Transverse colon (tissue), 4 donors: ENCODE measurements around the gene CD151. TPM values are rescaled to one million over a fixed set of nuclear protein-coding genes. Genes with fewer than 3 reads are reported as not detected.

Experiments
- DNase-seq: peaks from one replicate; pipeline ENCODE4 v3.0.0-alpha.2; 2019
- H3K27ac ChIP-seq, 4 donors: fragments of 200-600 bp; sonication (generic); 2 replicates each; pipeline ENCODE4 v1.5.1; 2016 to 2018; ENCODE audit warnings: inconsistent platforms in 4 of 4
- H3K27me3 ChIP-seq: fragments of 200-600 bp; sonication (generic); 2 replicates; pipeline ENCODE4 v1.5.1; 2017; ENCODE audit warnings: inconsistent platforms
- H3K36me3 ChIP-seq, 4 donors: fragments of 200-600 bp; sonication (generic); 2 replicates each; pipeline ENCODE4 v1.5.1; 2017 to 2019; ENCODE audit warnings: inconsistent platforms in 4 of 4
- H3K4me1 ChIP-seq, 4 donors: fragments of 200-600 bp; sonication (generic); 2 replicates each; pipeline ENCODE4 v1.5.1; 2017 to 2020; ENCODE audit warnings: inconsistent platforms in 4 of 4
- H3K4me3 ChIP-seq, 4 donors: fragments of 200-600 bp; sonication (generic); 1 replicate in 1 of 4; 2 replicates in 3 of 4; pipeline versions ENCODE4 v1.5.1 to v1.6.1; 2017 to 2019; ENCODE audit warnings: inconsistent platforms in 4 of 4
- H3K9me3 ChIP-seq, 2 donors: fragments of 200-600 bp; sonication (generic); 2 replicates each; pipeline ENCODE4 v1.5.1; 2017 to 2019; ENCODE audit warnings: inconsistent platforms in 2 of 2
- EP300 ChIP-seq: sonication (generic); formaldehyde crosslinking; IDR thresholded peaks from one replicate; pipeline ENCODE4 v1.6.1; 2017; ENCODE audit warnings: antibody characterized with exemption, low read depth
- POLR2A ChIP-seq: fragments of 450-650 bp; IDR thresholded peaks from one replicate; pipeline ENCODE4 v1.6.1; 2016; ENCODE audit warnings: antibody characterized with exemption, mild to moderate bottlenecking, moderate library complexity
- POLR2AphosphoS5 ChIP-seq, 3 donors: sonication (generic); formaldehyde crosslinking; IDR thresholded peaks; one replicate each; pipeline ENCODE4 v1.6.1; 2016; ENCODE audit warnings: antibody characterized with exemption in 3 of 3
- WGBS, 2 donors: methylation state at CpG; one replicate each; pipeline ENCODE4 v1.1.5; 2018; ENCODE audit warnings: low coverage in 1 of 2; 5-methylcytosine and 5-hydroxymethylcytosine counted together
- in situ Hi-C, 4 donors: fragments of 200-750 bp; cut with MboI; loops; one replicate each; pipeline versions ENCODE4 v1.15.0 to v1.15.1; 2017; ENCODE audit warnings: low sequenced_read_pairs in 3 of 4, low pct_ligation_motif_present in 1 of 4, low pct_unique_long_range_greater_than_20kb in 1 of 4
- intact Hi-C: fragments of 100-400 bp; cut with DNase I; formaldehyde crosslinking; loops from one replicate; pipeline ENCODE4 v1.15.1; 2023; ENCODE audit warnings: low total_unique reads
- total RNA-seq, 4 donors: library from RNA; depleted of rRNA; stranded (reverse); fragments of >200 nt; gene quantifications; one replicate each; pipeline ENCODE4 v1.1.0, GENCODE V29; 2016
- TF ChIP-seq, protein P1 (sequence below), 5 experiments: fragments of 200-600 bp in 3 of 5; fragments of 450-650 bp in 2 of 5; sonication (generic) in 3 of 5; IDR thresholded peaks; 1 replicate in 2 of 5; 2 replicates in 3 of 5; pipeline ENCODE4 v1.5.1; 2016 to 2017; ENCODE audit warnings: antibody characterized with exemption in 5 of 5, inconsistent platforms in 3 of 5, mild to moderate bottlenecking in 2 of 5, moderate library complexity in 1 of 5

Gene CD151
- total RNA-seq, 4 donors from 2014 or later: 252 to 650 (median 429) TPM

DNA sequence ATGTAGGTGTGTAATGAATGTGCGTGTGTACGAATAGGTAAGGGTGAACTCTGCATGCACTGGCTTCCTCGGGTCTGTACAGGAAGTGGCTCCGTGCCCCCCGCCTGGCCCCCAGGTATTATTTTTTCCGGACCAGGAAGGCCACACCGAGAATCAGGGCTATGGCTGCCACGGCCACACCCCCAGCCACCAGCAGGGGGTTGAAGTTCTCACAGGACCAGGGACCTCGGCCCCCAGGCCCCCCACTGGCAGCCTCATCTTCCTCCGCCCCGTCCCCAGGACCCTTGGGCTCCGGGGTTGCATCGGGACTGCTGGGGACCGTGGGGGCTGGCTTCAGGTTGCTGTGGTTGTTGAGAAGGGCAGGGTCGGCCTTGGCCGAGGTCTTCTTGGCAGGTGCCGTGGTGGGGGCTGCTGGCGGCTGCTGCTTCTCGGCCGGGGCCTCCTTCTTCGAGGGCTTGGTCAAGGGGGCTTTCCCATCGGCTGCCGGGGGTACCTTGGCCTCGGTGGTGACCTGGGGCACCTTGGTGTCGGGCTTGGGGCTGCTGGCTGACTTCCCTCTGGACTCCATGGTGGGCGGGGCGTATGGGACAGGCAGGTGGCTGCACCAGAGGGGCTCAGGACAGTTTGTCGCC is 44.6 kb upstream of the CD151 start:
- H3K9me3 ChIP-seq: no peaks in the 10 kb centered on the region
- H3K27ac ChIP-seq: no peak overlapping the region
- peaks cover 25% of the 10 kb centered on the region for H3K27me3 ChIP-seq
- no peaks in the 10 kb centered on the region for H3K36me3 ChIP-seq
- no peak for DNase-seq
- intact Hi-C loops (no loop called here), in situ Hi-C loops (no loop called here)
- no peak overlapping the region for H3K4me3 ChIP-seq
- TF ChIP-seq EP300 (no peak), POLR2A (no peak)
- 41% methylated on average over 19 of the region's 28 CpGs; no CpG with 5 or more reads in 1 of the 2 donors for WGBS, 2 donors
- H3K4me1 ChIP-seq: peaks cover 0 to 13% (median 7%) of the 10 kb centered on the region in 4 donors

DNA sequence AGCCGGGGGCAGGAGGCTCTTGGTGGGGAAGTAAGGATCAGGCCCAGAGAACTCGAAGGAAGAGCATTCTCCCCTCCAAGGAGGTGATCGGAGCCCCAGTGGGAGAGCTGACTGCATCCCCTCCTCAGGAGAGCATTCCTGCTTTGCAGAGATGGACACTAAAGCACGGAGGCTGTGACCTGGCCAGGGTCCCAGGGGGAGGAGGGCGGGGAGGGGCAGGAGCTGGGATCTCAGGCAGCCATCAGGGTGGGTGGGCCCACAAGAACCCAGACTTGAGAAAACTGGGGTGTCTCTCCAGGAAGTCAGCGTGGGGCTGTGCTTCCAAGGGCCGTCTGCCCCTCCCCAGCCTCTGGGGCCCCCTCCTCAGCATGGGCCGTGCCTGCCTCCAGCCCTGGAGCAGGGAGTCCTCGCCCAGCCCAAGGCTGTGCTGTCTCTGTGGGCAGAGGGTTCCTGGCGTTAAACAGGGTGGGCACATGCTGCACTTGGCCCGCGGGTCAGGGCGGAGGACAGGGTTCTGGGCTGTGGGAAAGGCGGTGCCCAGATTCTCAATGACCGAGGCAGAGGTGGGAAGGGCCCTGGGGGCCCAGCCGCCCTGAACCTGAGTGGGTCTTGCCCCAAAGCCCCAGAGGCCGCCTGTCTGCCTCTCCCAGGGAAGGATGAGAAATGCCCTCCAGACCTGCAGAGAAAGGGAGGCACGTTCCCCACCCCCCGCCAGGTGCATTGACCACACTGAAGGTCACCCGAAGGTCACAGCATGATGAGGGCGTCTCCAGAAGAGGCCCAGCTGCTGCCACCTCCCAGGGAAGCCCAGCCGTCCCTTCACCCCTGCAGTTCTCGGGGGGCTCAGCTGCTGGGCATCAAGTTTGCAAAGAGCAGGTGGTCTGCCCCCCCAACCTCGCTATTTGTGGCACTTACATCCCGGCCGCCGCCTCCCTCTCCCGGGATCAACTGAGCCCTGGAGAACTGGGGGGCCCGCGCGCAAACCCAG is 43.5 kb upstream of the CD151 start:
- 29% methylated on average over 25 of the region's 31 CpGs; no CpG with 5 or more reads in 1 of the 2 donors for WGBS, 2 donors
- H3K4me3 ChIP-seq: no peak overlapping the region
- in situ Hi-C loops: no loop called here

DNA sequence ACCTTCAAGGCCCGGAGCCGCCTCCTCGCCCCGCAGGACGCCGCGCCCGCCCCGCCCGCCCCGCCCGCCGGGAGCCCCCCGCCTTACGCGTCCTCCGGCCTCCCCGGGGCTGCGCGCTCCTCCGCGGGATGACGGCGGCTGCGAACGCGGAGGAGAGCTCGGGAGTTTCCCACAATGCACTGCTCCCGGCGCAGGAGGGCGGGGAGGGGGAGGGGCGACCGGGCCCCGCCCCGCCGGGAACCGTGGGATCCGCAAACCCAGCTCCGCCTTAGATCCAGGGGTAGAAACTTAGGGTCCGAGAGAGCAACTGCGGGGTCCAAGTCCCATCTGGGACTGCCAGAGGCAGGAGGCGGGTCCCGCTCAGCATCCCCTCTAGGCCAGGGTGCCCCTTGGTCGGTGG is 42.8 kb upstream of the CD151 start, which contains the start of gene CEND1:
TSS of gene CEND1 (minus strand) at position 148 of the 400 bp plus-strand sequence. CDS start 1,514 bp downstream, outside the sequence.
- TF ChIP-seq EP300 (no peak), POLR2AphosphoS5 (IDR thresholded peaks at IDR 0.05) (no peak), POLR2A (no peak)
- TF ChIP-seq, protein P1, sequence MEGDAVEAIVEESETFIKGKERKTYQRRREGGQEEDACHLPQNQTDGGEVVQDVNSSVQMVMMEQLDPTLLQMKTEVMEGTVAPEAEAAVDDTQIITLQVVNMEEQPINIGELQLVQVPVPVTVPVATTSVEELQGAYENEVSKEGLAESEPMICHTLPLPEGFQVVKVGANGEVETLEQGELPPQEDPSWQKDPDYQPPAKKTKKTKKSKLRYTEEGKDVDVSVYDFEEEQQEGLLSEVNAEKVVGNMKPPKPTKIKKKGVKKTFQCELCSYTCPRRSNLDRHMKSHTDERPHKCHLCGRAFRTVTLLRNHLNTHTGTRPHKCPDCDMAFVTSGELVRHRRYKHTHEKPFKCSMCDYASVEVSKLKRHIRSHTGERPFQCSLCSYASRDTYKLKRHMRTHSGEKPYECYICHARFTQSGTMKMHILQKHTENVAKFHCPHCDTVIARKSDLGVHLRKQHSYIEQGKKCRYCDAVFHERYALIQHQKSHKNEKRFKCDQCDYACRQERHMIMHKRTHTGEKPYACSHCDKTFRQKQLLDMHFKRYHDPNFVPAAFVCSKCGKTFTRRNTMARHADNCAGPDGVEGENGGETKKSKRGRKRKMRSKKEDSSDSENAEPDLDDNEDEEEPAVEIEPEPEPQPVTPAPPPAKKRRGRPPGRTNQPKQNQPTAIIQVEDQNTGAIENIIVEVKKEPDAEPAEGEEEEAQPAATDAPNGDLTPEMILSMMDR (IDR thresholded peaks at IDR 0.05): no peak
- Histone ChIP-seq H3K4me1 (peaks cover 0 to 13% (median 7%) of the 10 kb centered on the region in 4 donors), H3K36me3 (no peaks in the 10 kb centered on the region), H3K27me3 (peaks cover 25% of the 10 kb centered on the region), H3K9me3 (no peaks in the 10 kb centered on the region), H3K4me3 (no peak within 1 kb of the TSS), H3K27ac (no peak within 1 kb of the TSS)
- intact Hi-C loops: no loop called here
- WGBS, 2 donors: 21% methylated on average over 10 of the region's 44 CpGs; no CpG with 5 or more reads in 1 of the 2 donors
- DNase-seq: no peak
- in situ Hi-C loops: no loop called here

More for the DNA sequence above, 43.5 kb upstream of the CD151 start:
- Histone ChIP-seq H3K27me3 (peaks cover 25% of the 10 kb centered on the region), H3K36me3 (no peaks in the 10 kb centered on the region), H3K4me1 (peaks cover 0 to 7% (median 2%) of the 10 kb centered on the region in 4 donors), H3K27ac (no peak overlapping the region), H3K9me3 (no peaks in the 10 kb centered on the region)
- no peak for TF ChIP-seq EP300
- TF ChIP-seq, protein P1 (IDR thresholded peaks at IDR 0.05): no peak
- TF ChIP-seq POLR2A: no peak
- TF ChIP-seq POLR2AphosphoS5 (IDR thresholded peaks at IDR 0.05): no peak
- no peak for DNase-seq
- intact Hi-C loops: no loop called here

DNA sequence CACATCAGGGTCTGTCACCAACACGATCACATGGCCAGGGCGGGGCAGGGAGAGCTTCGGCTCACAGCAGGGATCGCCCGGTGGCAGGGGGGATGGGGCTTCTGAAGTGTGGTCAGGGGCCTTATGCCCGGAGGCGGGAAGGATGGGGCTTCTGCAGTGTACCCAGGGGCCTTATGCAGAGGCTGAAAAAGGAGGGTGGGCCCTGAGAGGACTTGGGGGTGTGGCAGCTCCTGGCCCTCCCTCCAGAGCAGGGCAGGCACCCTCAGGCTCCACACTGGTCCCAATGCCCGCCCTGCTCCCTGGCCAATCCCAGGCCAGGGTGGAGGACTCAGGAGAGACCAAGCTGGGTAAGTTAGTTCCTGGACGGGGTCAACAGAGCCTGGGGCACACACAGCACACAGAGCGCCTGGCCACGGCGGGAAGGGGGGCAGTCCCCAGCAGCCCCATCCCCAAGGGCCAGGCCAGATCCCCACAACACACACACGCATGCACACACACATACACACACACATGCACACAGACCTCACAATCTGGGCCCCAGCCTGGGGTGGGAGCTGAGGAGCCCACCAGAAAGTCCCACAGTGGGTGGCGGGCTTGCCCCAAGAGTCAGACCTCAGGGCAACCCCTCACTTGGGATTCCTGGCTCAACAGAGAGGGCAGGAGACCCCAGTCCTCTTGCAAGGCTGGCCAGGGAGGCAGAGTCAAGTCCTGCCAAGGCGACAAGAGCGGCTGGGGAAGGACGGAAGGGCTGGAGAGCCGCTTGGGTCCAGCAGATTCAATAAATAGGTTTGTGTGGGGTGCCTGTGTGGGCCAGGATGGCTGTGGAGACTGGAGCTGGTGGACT is 41.8 kb upstream of the CD151 start:
- WGBS, 2 donors: 76% methylated on average over 18 of the region's 18 CpGs; no CpG with 5 or more reads in 1 of the 2 donors
- no peak overlapping the region for H3K4me3 ChIP-seq
- H3K36me3 ChIP-seq: no peaks in the 10 kb centered on the region
- in situ Hi-C loops (no loop called here), intact Hi-C loops (no loop called here)
- peaks cover 9 to 23% (median 17%) of the 10 kb centered on the region in 4 donors for H3K4me1 ChIP-seq
- no peaks in the 10 kb centered on the region for H3K9me3 ChIP-seq
- TF ChIP-seq EP300: no peak
- no peak overlapping the region for H3K27ac ChIP-seq
- no peak for DNase-seq
- H3K27me3 ChIP-seq: peaks cover 25% of the 10 kb centered on the region
